SIG-M5 treated with dmso at 0.1 percent for 504 hours (cell line): ENCODE data around the gene CD36.
A peak's percentile ranks its signal among the peaks of the same experiment; 100 is the strongest.

Experiments
- DNase-seq: peaks from one replicate; lab custom pipeline; 2025; ENCODE audit not compliant: unreplicated experiment; lab: John Stamatoyannopoulos, UW

The CD36 gene

GRCh38 chr7:80637911-80638765, at the start of gene CD36:
Gene CD36, plus strand, starts transcription at chr7:80638642. Its CDS starts 8,099 bp downstream, at chr7:80646741.
- DNase-seq = peak; percentile 82

GRCh38 chr7:80589631-80590030, 48.8 kb upstream of the CD36 start:
- DNase-seq = no peak

- DNase-seq = no peak
Observed at GRCh38 chr7:80591654-80592053, 46.8 kb upstream of the CD36 start.

- DNase-seq = no peak
Observed at GRCh38 chr7:80593869-80594586, 44.4 kb upstream of the CD36 start.

GRCh38 chr7:80596933-80597517, 41.4 kb upstream of the CD36 start:
- DNase-seq = no peak

- DNase-seq = no peak
Observed at GRCh38 chr7:80597875-80598274, 40.6 kb upstream of the CD36 start.

GRCh38 chr7:80600046-80600445, 38.4 kb upstream of the CD36 start:
- DNase-seq = no peak

GRCh38 chr7:80601999-80602398, 36.4 kb upstream of the CD36 start:
- DNase-seq = no peak

GRCh38 chr7:80603940-80604339, 34.5 kb upstream of the CD36 start:
- DNase-seq = no peak

- no peak for DNase-seq
Observed at GRCh38 chr7:80604436-80604835, 34.0 kb upstream of the CD36 start.

- no peak for DNase-seq
Observed at GRCh38 chr7:80607136-80607535, 31.3 kb upstream of the CD36 start.

- no peak for DNase-seq
Observed at GRCh38 chr7:80608336-80608735, 30.1 kb upstream of the CD36 start.

GRCh38 chr7:80609751-80610150, 28.7 kb upstream of the CD36 start:
- DNase-seq = no peak

GRCh38 chr7:80611353-80611752, 27.1 kb upstream of the CD36 start:
- DNase-seq = no peak

GRCh38 chr7:80611779-80612178, 26.7 kb upstream of the CD36 start:
- DNase-seq = peak; percentile 12

- no peak for DNase-seq
Observed at GRCh38 chr7:80612880-80613279, 25.6 kb upstream of the CD36 start.

- no peak for DNase-seq
Observed at GRCh38 chr7:80613519-80613918, 24.9 kb upstream of the CD36 start.

GRCh38 chr7:80614851-80615271, 23.6 kb upstream of the CD36 start:
- no peak for DNase-seq

GRCh38 chr7:80618096-80618495, 20.3 kb upstream of the CD36 start:
- peak; percentile 69 for DNase-seq

- peak; percentile 21 for DNase-seq
Observed at GRCh38 chr7:80619741-80620140, 18.7 kb upstream of the CD36 start.

GRCh38 chr7:80622541-80622940, 15.9 kb upstream of the CD36 start:
- peak; percentile 37 for DNase-seq
